MM.1S (cell line): ENCODE data around the gene NME5.
A peak's percentile ranks its signal among the peaks of the same experiment; 100 is the strongest.

Experiments used
- DNase-seq: peaks from one replicate; pipeline ENCODE4 v3.0.0-alpha.2; 2015
- H2AFZ ChIP-seq: fragments of 300-600 bp; sonication (generic); 2 replicates; pipeline ENCODE4 v1.6.0; 2016; ENCODE audit warnings: antibody characterized with exemption, low read length
- H3F3A ChIP-seq: fragments of 300-600 bp; sonication (generic); 2 replicates; pipeline ENCODE4 v1.6.1; 2016; ENCODE audit warnings: mild to moderate bottlenecking, antibody characterized with exemption, low read length, moderate library complexity, mixed read lengths; ENCODE audit not compliant: insufficient read depth
- H3K27ac ChIP-seq: fragments of 300-600 bp; sonication (generic); 2 replicates; pipeline ENCODE4 v1.5.1; 2016; ENCODE audit warnings: mild to moderate bottlenecking, low read length
- H3K27me3 ChIP-seq: fragments of 300-600 bp; sonication (generic); replicated peaks from 2 replicates; pipeline ENCODE4 v1.6.0; 2016; ENCODE audit warnings: low read length; ENCODE audit not compliant: insufficient read depth
- H3K36me3 ChIP-seq: fragments of 300-600 bp; sonication (generic); replicated peaks from 2 replicates; pipeline ENCODE4 v1.6.1; 2016; ENCODE audit warnings: mild to moderate bottlenecking, low read length, mixed read lengths; ENCODE audit not compliant: insufficient read depth
- H3K4me1 ChIP-seq: fragments of 300-600 bp; sonication (generic); 2 replicates; pipeline ENCODE4 v1.6.1; 2016; ENCODE audit warnings: low read length, mixed read lengths
- H3K4me2 ChIP-seq: fragments of 300-600 bp; sonication (generic); 2 replicates; pipeline ENCODE4 v1.6.0; 2016; ENCODE audit warnings: low read depth, low read length
- H3K4me3 ChIP-seq: fragments of 300-600 bp; sonication (generic); 2 replicates; pipeline ENCODE4 v1.5.1; 2016; ENCODE audit warnings: low read length, mixed read lengths
- H3K79me2 ChIP-seq: fragments of 300-600 bp; sonication (generic); 2 replicates; pipeline ENCODE4 v1.6.1; 2016; ENCODE audit warnings: mixed run types, low read length, mixed read lengths
- H3K9ac ChIP-seq: fragments of 300-600 bp; sonication (generic); 2 replicates; pipeline ENCODE4 v1.6.1; 2016; ENCODE audit warnings: low read length, mixed read lengths
- H3K9me2 ChIP-seq: fragments of 300-600 bp; sonication (generic); replicated peaks from 2 replicates; pipeline ENCODE4 v1.6.1; 2016; ENCODE audit warnings: mild to moderate bottlenecking, low read length, mixed read lengths; ENCODE audit not compliant: insufficient read depth
- H3K9me3 ChIP-seq: fragments of 300-600 bp; sonication (generic); replicated peaks from 2 replicates; pipeline ENCODE4 v1.6.1; 2016; ENCODE audit warnings: mild to moderate bottlenecking, low read length, mixed read lengths; ENCODE audit not compliant: insufficient read depth
- H4K20me1 ChIP-seq: fragments of 300-600 bp; sonication (generic); 2 replicates; pipeline ENCODE4 v1.6.1; 2016; ENCODE audit warnings: mild to moderate bottlenecking, low read length, moderate library complexity, mixed read lengths; ENCODE audit not compliant: insufficient read depth
- CTCF ChIP-seq: fragments of 300-600 bp; sonication (generic); IDR thresholded peaks from 2 replicates; pipeline ENCODE4 v1.5.1; 2016; ENCODE audit warnings: antibody characterized with exemption, low read length, mixed read lengths
- EZH2 ChIP-seq: fragments of 300-600 bp; sonication (generic); optimal IDR thresholded peaks from 2 replicates; pipeline ENCODE3; 2017; ENCODE audit warnings: low read depth, mild to moderate bottlenecking, antibody characterized with exemption, low read length, mixed read lengths
- EZH2phosphoT487 ChIP-seq: fragments of 300-600 bp; sonication (generic); IDR thresholded peaks from 2 replicates; pipeline ENCODE4 v1.6.1; 2018; ENCODE audit warnings: antibody characterized with exemption, low read length

The NME5 gene

GRCh38 chr5:138182808-138183207 lies 43.6 kb upstream of the NME5 start:
- DNase-seq = no peak
- Histone ChIP-seq H3K79me2 (peaks cover 39% of the 10 kb centered on the region), H4K20me1 (no peaks in the 10 kb centered on the region), H3K36me3 (peaks cover 37% of the 10 kb centered on the region), H3K27me3 (no peaks in the 10 kb centered on the region), H3K4me2 (no peak overlapping the region), H3F3A (peaks cover 33% of the 10 kb centered on the region), H3K9me2 (no peaks in the 10 kb centered on the region), H3K4me3 (no peak overlapping the region), H3K9me3 (no peaks in the 10 kb centered on the region), H2AFZ (no peak overlapping the region), H3K27ac (no peak overlapping the region), H3K4me1 (peaks cover 10% of the 10 kb centered on the region; the same call in 1 of the 2 replicates), H3K9ac (no peak overlapping the region)
- TF ChIP-seq CTCF (no peak), EZH2 (no peak), EZH2phosphoT487 (no peak)

- Histone ChIP-seq H3K9me2 (no peaks in the 10 kb centered on the region), H3K27me3 (no peaks in the 10 kb centered on the region), H3K9ac (no peak overlapping the region), H3K4me1 (peaks cover 14% of the 10 kb centered on the region), H3F3A (peaks cover 28% of the 10 kb centered on the region), H3K27ac (no peak overlapping the region), H3K4me2 (peak overlapping the region; percentile 83; the same call in 1 of the 2 replicates), H4K20me1 (no peaks in the 10 kb centered on the region), H3K36me3 (peaks cover 26% of the 10 kb centered on the region), H3K79me2 (peaks cover 54% of the 10 kb centered on the region), H3K4me3 (no peak overlapping the region), H3K9me3 (no peaks in the 10 kb centered on the region), H2AFZ (no peak overlapping the region)
- DNase-seq = no peak
- TF ChIP-seq EZH2 = no peak
- no peak for TF ChIP-seq EZH2phosphoT487
- no peak for TF ChIP-seq CTCF
These were observed 41.6 kb upstream of the NME5 start for GRCh38 chr5:138180841-138181240.

- peak overlapping the region; percentile 83 for H3K4me2 ChIP-seq
- H3K9me2 ChIP-seq = no peaks in the 10 kb centered on the region
- H3K27me3 ChIP-seq = no peaks in the 10 kb centered on the region
- peaks cover 58% of the 10 kb centered on the region for H3K79me2 ChIP-seq
- no peaks in the 10 kb centered on the region for H3K9me3 ChIP-seq
- peak overlapping the region; percentile 77 for H3K4me3 ChIP-seq
- no peaks in the 10 kb centered on the region for H4K20me1 ChIP-seq
- H3F3A ChIP-seq = peaks cover 23% of the 10 kb centered on the region
- peaks cover 8% of the 10 kb centered on the region for H3K4me1 ChIP-seq
- peak; percentile 78 for DNase-seq
- peak overlapping the region; percentile 60; the same call in 1 of the 2 replicates for H3K9ac ChIP-seq
- H3K27ac ChIP-seq = no peak overlapping the region
- no peak for TF ChIP-seq EZH2phosphoT487
- peak; percentile 71 for TF ChIP-seq CTCF
- no peak for TF ChIP-seq EZH2
- no peak overlapping the region for H2AFZ ChIP-seq
- H3K36me3 ChIP-seq = peaks cover 24% of the 10 kb centered on the region
These were observed 41.1 kb upstream of the NME5 start for GRCh38 chr5:138180183-138180782.
